ENCODE measurements around the gene CD68. TPM values are rescaled to one million over a fixed set of nuclear protein-coding genes. Genes with fewer than 3 reads are reported as not detected.

The CD68 gene
- 12.8 and 16.2 TPM in 2 replicates for total RNA-seq

DNA sequence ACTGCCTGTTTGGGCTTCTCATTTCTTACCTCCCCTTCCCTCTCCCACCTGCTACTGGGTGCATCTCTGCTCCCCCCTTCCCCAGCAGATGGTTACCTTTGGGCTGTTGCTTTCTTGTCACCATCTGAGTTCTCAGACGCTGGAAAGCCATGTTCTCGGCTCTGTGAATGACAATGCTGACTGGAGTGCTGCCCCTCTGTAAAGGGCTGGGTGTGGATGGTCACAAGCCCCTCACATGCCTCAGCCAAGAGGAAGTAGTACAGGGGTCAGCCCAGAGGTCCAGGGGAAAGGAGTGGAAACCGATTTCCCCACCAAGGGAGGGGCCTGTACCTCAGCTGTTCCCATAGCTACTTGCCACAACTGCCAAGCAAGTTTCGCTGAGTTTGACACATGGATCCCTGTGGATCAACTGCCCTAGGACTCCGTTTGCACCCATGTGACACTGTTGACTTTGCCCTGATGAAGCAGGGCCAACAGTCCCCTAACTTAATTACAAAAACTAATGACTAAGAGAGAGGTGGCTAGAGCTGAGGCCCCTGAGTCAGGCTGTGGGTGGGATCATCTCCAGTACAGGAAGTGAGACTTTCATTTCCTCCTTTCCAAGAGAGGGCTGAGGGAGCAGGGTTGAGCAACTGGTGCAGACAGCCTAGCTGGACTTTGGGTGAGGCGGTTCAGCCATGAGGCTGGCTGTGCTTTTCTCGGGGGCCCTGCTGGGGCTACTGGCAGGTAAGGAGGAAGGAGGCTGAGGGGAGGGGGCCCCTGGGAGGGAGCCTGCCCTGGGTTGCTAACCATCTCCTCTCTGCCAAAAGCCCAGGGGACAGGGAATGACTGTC, at the start of gene CD68:
CD68 (plus strand) TSS at position 638 of the 833 bp plus-strand sequence; CDS start at position 678, 40 bp downstream.

GRCh38 chr17:7548585-7549400, 30.6 kb upstream of the CD68 start, which contains the start of gene TNFSF12:
TSS of gene TNFSF12 (plus strand) at chr17:7549058. CDS start at chr17:7549154, 96 bp downstream.

GRCh38 chr17:7558544-7559319, 20.7 kb upstream of the CD68 start, which contains the start of gene TNFSF13:
TSS of gene TNFSF13 (plus strand) at chr17:7558750. CDS start at chr17:7559040, 290 bp downstream.

DNA sequence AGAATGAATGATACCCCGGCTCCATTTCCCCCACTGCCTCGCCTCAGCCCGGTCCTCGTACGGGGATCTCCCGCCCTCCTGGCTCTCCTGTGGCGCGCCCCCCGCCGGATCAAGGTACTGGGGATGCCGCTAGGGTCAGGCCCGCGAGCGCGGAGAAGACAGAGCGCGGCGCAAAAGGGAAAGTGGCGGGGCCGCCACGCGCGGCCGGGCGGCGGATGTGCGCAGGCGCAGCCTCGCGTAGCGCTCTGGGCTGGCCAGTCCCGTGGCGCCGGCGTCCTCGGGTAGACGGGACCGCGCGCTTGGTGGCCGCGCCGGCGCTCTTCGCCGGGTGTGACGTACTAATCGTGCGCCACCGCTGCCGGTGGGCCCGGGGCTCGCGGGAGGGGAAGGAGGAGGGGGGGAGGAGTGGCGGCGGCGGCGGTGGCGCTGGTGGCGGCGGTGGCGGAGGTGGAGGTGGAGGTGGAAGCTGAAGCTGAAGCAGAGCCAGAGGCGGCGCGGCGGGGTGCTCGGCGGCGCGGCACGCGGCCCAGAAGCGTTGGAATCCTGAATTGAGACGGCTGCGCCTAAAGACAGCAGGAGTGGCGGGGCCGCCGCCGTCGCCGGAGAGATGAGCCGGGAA, 17.7 kb upstream of the CD68 start, which contains the start of gene SENP3:
SENP3 (plus strand) TSS at position 331 of the 619 bp plus-strand sequence. CDS start 1,158 bp downstream, outside the sequence.

GRCh38 chr17:7583253-7584109, 4.0 kb downstream of the CD68 start, which contains the start of gene MPDU1:
TSS of gene MPDU1 (plus strand) at chr17:7583852. CDS start at chr17:7583863, 11 bp downstream.

DNA sequence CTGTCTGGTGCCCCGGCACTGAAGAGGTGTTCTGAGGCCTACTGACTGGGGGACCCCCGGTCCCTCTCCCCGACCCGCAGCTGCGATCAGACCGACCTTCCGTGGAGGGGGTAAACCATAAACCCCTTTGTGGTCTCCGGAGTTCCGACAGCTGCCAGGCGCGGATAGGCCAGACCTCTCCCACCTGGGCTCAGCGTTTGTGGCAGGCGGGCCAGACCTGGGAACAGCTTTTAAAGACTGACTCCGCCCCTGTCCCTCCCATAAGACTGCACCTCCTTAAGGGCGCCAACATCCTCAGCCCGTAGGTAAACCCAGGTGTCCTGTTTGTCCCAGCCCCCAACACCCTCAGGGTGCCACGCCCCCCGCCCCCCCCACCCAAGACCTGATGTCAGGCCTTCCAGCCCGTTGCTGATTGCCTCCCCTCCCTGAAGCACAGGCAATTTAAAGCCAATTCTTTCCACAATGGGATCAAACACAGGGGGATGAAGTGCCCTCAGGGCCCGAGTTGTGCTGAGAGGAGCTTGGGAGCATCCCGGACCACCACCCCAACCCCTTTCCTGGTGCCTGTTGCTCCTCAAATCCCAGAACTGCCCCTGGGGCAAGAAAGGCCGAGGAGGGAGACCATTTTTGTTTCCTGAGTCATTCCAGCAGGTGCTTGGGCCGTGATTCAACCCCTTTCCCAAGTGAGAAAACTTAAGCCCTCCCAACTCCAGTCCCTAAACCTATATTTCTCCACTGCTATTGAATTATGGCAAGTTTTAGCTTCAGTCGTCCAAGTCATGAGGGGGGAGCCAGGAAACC, 10.7 kb downstream of the CD68 start, which contains the start of gene SOX15:
SOX15 (minus strand) TSS at position 204 of the 801 bp plus-strand sequence. CDS start 418 bp downstream, outside the sequence.

GRCh38 chr17:7614425-7615264, 35.2 kb downstream of the CD68 start, which contains the start of gene FXR2:
TSS of gene FXR2 (minus strand) at chr17:7614897. CDS start at chr17:7614532, 365 bp downstream.

DNA sequence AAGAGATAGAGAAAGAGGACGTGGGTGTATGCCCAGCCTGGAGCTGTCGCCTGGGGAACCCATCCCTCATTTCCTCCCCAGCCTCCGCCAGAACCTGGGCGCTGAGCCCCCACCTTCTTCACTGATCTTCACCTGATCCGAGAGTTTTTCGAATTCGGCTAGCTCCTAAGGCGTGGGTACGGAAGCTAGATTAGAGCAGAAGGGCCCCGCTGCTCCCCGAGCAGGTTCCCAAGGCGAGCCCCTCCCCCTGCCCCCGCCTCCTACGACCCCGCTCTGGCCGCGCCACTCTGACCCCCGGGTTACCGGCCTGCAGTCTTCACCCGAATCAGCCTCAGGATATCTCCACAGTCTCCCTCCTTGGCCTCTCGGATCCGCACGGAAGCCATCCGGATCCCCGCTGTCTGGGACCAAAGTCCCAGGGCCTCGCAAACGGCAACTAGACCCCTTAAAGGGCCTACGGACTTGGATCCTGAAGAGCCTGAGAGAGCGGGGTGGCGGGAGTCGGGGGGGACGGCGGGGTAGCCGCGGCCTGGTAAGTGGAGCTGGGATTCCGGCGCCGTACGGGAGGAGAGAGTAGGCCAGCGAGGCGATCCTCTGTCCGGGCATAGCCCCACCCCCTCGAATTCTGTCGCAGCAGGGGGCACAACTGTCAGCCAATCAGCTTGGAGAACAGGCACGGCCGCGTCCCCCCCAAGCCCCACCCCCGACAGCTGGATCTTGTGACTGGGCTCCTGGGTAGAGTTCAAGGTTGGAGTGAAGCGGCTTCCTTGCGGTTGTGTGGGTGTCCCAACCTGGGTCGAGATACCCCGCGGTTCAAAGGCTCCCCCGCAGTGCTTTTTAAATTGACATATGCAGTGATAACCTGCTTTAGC, 48.0 kb downstream of the CD68 start, which contains the start of gene SAT2:
SAT2 (minus strand) TSS at position 572 of the 872 bp plus-strand sequence; CDS start at position 386, 186 bp downstream.

DNA sequence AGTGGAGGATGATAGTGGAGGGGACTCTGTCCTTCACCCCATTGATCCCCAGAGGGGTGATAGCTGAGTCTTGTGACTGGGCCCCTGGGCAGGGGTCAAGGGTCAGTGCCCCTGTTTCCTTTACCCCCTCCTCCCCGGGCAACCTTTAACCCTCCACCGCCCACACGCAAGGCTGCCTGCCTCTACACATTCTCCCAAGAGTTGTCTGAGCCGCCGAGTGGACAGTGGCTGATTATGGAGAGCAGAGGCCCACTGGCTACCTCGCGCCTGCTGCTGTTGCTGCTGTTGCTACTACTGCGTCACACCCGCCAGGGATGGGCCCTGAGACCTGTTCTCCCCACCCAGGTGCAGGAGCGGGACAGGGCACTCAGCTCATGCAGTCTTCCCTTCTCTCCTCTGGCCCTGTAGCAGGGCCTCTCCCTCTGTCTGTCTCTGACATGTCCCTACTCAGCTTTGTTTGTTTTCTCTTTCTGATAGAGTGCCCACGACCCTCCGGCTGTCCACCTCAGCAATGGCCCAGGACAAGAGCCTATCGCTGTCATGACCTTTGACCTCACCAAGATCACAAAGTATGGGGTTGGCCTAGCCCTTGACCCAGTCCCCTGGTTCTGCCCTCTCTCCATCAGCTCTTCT, 50.6 kb downstream of the CD68 start, which contains the start of gene SHBG:
SHBG (plus strand) TSS at position 197 of the 633 bp plus-strand sequence; CDS start at position 235, 38 bp downstream.

Other genes with a start within 250 kb of the CD68 start
- 2.4 and 5.7 TPM in 2 replicates for gene ACAP1, start 243.1 kb upstream of the CD68 start, total RNA-seq
- gene KCTD11, start 227.5 kb upstream of the CD68 start, total RNA-seq = 6.5 and 9.4 TPM in 2 replicates
- not detected in 2 replicates for gene TMEM95, start 224.5 kb upstream of the CD68 start, total RNA-seq
- gene TNK1, start 198.5 kb upstream of the CD68 start, total RNA-seq = under 0.01 and 0.66 TPM in 2 replicates
- gene PLSCR3, start 185.1 kb upstream of the CD68 start, total RNA-seq = 11.4 and 20.5 TPM in 2 replicates
- gene TMEM256, start 175.5 kb upstream of the CD68 start, total RNA-seq = 69.7 and 102 TPM in 2 replicates
- 8.2 and 10.7 TPM in 2 replicates for gene NLGN2, start 171.8 kb upstream of the CD68 start, total RNA-seq
- not detected in 2 replicates for gene SPEM1, start 159.3 kb upstream of the CD68 start, total RNA-seq
- not detected in 2 replicates for gene SPEM2, start 154.0 kb upstream of the CD68 start, total RNA-seq
- not detected in 2 replicates for gene SPEM3, start 150.8 kb upstream of the CD68 start, total RNA-seq
- gene TMEM102, start 144.2 kb upstream of the CD68 start, total RNA-seq = 1.2 and 2.2 TPM in 2 replicates
- gene FGF11, start 140.1 kb upstream of the CD68 start, total RNA-seq = 0.77 and 1.7 TPM in 2 replicates
- 3.4 and 6.6 TPM in 2 replicates for gene CHRNB1, start 134.6 kb upstream of the CD68 start, total RNA-seq
- gene ZBTB4, start 100.0 kb upstream of the CD68 start, total RNA-seq = 14.8 and 24.1 TPM in 2 replicates
- gene SLC35G6, start 98.2 kb upstream of the CD68 start, total RNA-seq = not detected in 2 replicates
- 90.6 and 114 TPM in 2 replicates for gene POLR2A, start 95.3 kb upstream of the CD68 start, total RNA-seq
- 6.1 and 10.0 TPM in 2 replicates for gene TNFSF12, start 30.6 kb upstream of the CD68 start, total RNA-seq
- 0.44 and 0.75 TPM in 2 replicates for gene TNFSF13, start 20.9 kb upstream of the CD68 start, total RNA-seq
- 73.1 and 83.8 TPM in 2 replicates for gene SENP3, start 17.7 kb upstream of the CD68 start, total RNA-seq
- gene MPDU1, start 4.2 kb downstream of the CD68 start, total RNA-seq = 77.5 and 140 TPM in 2 replicates
- gene SOX15, start 10.5 kb downstream of the CD68 start, total RNA-seq = 0.12 and 0.33 TPM in 2 replicates
- 62.0 and 65.4 TPM in 2 replicates for gene FXR2, start 35.3 kb downstream of the CD68 start, total RNA-seq
- gene SAT2, start 48.2 kb downstream of the CD68 start, total RNA-seq = 30.0 and 43.9 TPM in 2 replicates
- 0.11 and 0.37 TPM in 2 replicates for gene SHBG, start 50.5 kb downstream of the CD68 start, total RNA-seq
- gene ATP1B2, start 71.3 kb downstream of the CD68 start, total RNA-seq = not detected in 2 replicates
- gene TP53, start 107.9 kb downstream of the CD68 start, total RNA-seq = 14.9 and 23.9 TPM in 2 replicates
- gene WRAP53, start 108.8 kb downstream of the CD68 start, total RNA-seq = 4.6 and 9.8 TPM in 2 replicates
- gene EFNB3, start 125.6 kb downstream of the CD68 start, total RNA-seq = 0.11 and 0.12 TPM in 2 replicates
- gene DNAH2, start 138.1 kb downstream of the CD68 start, total RNA-seq = 0.22 and 0.37 TPM in 2 replicates